Skeletal muscle satellite cell (primary cell): ENCODE results near the gene ADGRA3.

Source experiments
- H3K27me3 ChIP-seq: 2 replicates; pipeline ENCODE4 v1.7.0; 2013; ENCODE audit warnings: low read length; ENCODE audit not compliant: control insufficient read depth, insufficient read depth
- H3K36me3 ChIP-seq: 2 replicates; pipeline ENCODE4 v1.7.0; 2013; ENCODE audit warnings: mild to moderate bottlenecking, control low read depth, low read length; ENCODE audit not compliant: insufficient read depth
- H3K4me1 ChIP-seq: 2 replicates; pipeline ENCODE4 v1.7.0; 2013; ENCODE audit warnings: low read length; ENCODE audit not compliant: control insufficient read depth, insufficient read depth
- H3K4me2 ChIP-seq: 2 replicates; pipeline ENCODE4 v1.7.0; 2013; ENCODE audit warnings: mild to moderate bottlenecking, low read length
- H3K4me3 ChIP-seq: 2 replicates; pipeline ENCODE4 v1.7.0; 2013; ENCODE audit warnings: low read length
- H3K9ac ChIP-seq: 2 replicates; pipeline ENCODE4 v1.7.0; 2013; ENCODE audit warnings: mild to moderate bottlenecking, low read depth, low read length, moderate library complexity
- H3K9me3 ChIP-seq: replicated peaks from 2 replicates; pipeline ENCODE4 v1.7.0; 2013; ENCODE audit warnings: mild to moderate bottlenecking, control low read depth, low read length

The ADGRA3 gene

GRCh38 chr4:22430626-22431025 lies 85.2 kb downstream of the ADGRA3 start:
- no peak overlapping the region for H3K4me2 ChIP-seq
- no peak overlapping the region for H3K9ac ChIP-seq
- no peaks in the 10 kb centered on the region for H3K27me3 ChIP-seq
- no peak overlapping the region for H3K4me3 ChIP-seq
- no peaks in the 10 kb centered on the region for H3K36me3 ChIP-seq
- no peaks in the 10 kb centered on the region for H3K4me1 ChIP-seq
- no peaks in the 10 kb centered on the region for H3K9me3 ChIP-seq

GRCh38 chr4:22428441-22428840 lies 87.4 kb downstream of the ADGRA3 start:
- no peak overlapping the region for H3K9ac ChIP-seq
- H3K9me3 ChIP-seq, result no peaks in the 10 kb centered on the region
- H3K4me2 ChIP-seq, result no peak overlapping the region
- H3K36me3 ChIP-seq, result no peaks in the 10 kb centered on the region
- no peaks in the 10 kb centered on the region for H3K27me3 ChIP-seq
- H3K4me1 ChIP-seq, result no peaks in the 10 kb centered on the region
- no peak overlapping the region for H3K4me3 ChIP-seq

- Histone ChIP-seq H3K27me3 (no peaks in the 10 kb centered on the region), H3K4me2 (no peak overlapping the region), H3K4me1 (no peaks in the 10 kb centered on the region), H3K9ac (no peak overlapping the region), H3K9me3 (no peaks in the 10 kb centered on the region), H3K4me3 (no peak overlapping the region), H3K36me3 (no peaks in the 10 kb centered on the region)
These were observed 88.2 kb downstream of the ADGRA3 start for GRCh38 chr4:22427675-22428074.

GRCh38 chr4:22420291-22420690 lies 95.6 kb downstream of the ADGRA3 start:
- Histone ChIP-seq H3K36me3 (no peaks in the 10 kb centered on the region), H3K4me3 (no peak overlapping the region), H3K9me3 (no peaks in the 10 kb centered on the region), H3K27me3 (no peaks in the 10 kb centered on the region), H3K4me1 (no peaks in the 10 kb centered on the region), H3K4me2 (no peak overlapping the region), H3K9ac (no peak overlapping the region)

GRCh38 chr4:22417408-22417807 lies 98.5 kb downstream of the ADGRA3 start:
- no peaks in the 10 kb centered on the region for H3K36me3 ChIP-seq
- H3K4me3 ChIP-seq, result no peak overlapping the region
- H3K9me3 ChIP-seq, result no peaks in the 10 kb centered on the region
- H3K4me2 ChIP-seq, result no peak overlapping the region
- no peaks in the 10 kb centered on the region for H3K4me1 ChIP-seq
- H3K27me3 ChIP-seq, result no peaks in the 10 kb centered on the region
- no peak overlapping the region for H3K9ac ChIP-seq

GRCh38 chr4:22416403-22416802 lies 99.5 kb downstream of the ADGRA3 start:
- no peaks in the 10 kb centered on the region for H3K36me3 ChIP-seq

GRCh38 chr4:22414833-22415232 lies 101.0 kb downstream of the ADGRA3 start:
- H3K4me2 ChIP-seq, result no peak overlapping the region
- no peaks in the 10 kb centered on the region for H3K27me3 ChIP-seq
- no peaks in the 10 kb centered on the region for H3K4me1 ChIP-seq
- no peaks in the 10 kb centered on the region for H3K36me3 ChIP-seq
- H3K9me3 ChIP-seq, result no peaks in the 10 kb centered on the region
- H3K9ac ChIP-seq, result no peak overlapping the region
- no peak overlapping the region for H3K4me3 ChIP-seq

More at GRCh38 chr4:22416403-22416802, 99.5 kb downstream of the ADGRA3 start:
- H3K27me3 ChIP-seq, result no peaks in the 10 kb centered on the region
- H3K4me1 ChIP-seq, result no peaks in the 10 kb centered on the region
- H3K4me2 ChIP-seq, result no peak overlapping the region
- no peaks in the 10 kb centered on the region for H3K9me3 ChIP-seq
- no peak overlapping the region for H3K4me3 ChIP-seq
- no peak overlapping the region for H3K9ac ChIP-seq

- no peak overlapping the region for H3K4me2 ChIP-seq
These were observed 102.4 kb downstream of the ADGRA3 start for GRCh38 chr4:22413471-22413870.

GRCh38 chr4:22412013-22412412 lies 103.9 kb downstream of the ADGRA3 start:
- H3K9ac ChIP-seq, result no peak overlapping the region
- no peaks in the 10 kb centered on the region for H3K4me1 ChIP-seq
- no peaks in the 10 kb centered on the region for H3K36me3 ChIP-seq
- H3K9me3 ChIP-seq, result no peaks in the 10 kb centered on the region
- no peaks in the 10 kb centered on the region for H3K27me3 ChIP-seq
- H3K4me2 ChIP-seq, result no peak overlapping the region
- no peak overlapping the region for H3K4me3 ChIP-seq

More at GRCh38 chr4:22413471-22413870, 102.4 kb downstream of the ADGRA3 start:
- Histone ChIP-seq H3K4me3 (no peak overlapping the region), H3K36me3 (no peaks in the 10 kb centered on the region), H3K9me3 (no peaks in the 10 kb centered on the region), H3K4me1 (no peaks in the 10 kb centered on the region), H3K9ac (no peak overlapping the region), H3K27me3 (no peaks in the 10 kb centered on the region)

- H3K9me3 ChIP-seq, result no peaks in the 10 kb centered on the region
- no peaks in the 10 kb centered on the region for H3K36me3 ChIP-seq
- H3K4me3 ChIP-seq, result no peak overlapping the region
- no peak overlapping the region for H3K9ac ChIP-seq
- no peak overlapping the region for H3K4me2 ChIP-seq
- no peaks in the 10 kb centered on the region for H3K4me1 ChIP-seq
- H3K27me3 ChIP-seq, result no peaks in the 10 kb centered on the region
These were observed 105.1 kb downstream of the ADGRA3 start for GRCh38 chr4:22410645-22411247.

GRCh38 chr4:22408474-22408873 lies 107.4 kb downstream of the ADGRA3 start:
- no peak overlapping the region for H3K4me2 ChIP-seq
- H3K4me1 ChIP-seq, result no peaks in the 10 kb centered on the region
- H3K9me3 ChIP-seq, result no peaks in the 10 kb centered on the region
- no peak overlapping the region for H3K4me3 ChIP-seq
- no peaks in the 10 kb centered on the region for H3K36me3 ChIP-seq
- no peaks in the 10 kb centered on the region for H3K27me3 ChIP-seq
- H3K9ac ChIP-seq, result no peak overlapping the region

- Histone ChIP-seq H3K4me2 (no peak overlapping the region), H3K9ac (no peak overlapping the region), H3K36me3 (no peaks in the 10 kb centered on the region), H3K4me1 (no peaks in the 10 kb centered on the region), H3K4me3 (no peak overlapping the region), H3K27me3 (no peaks in the 10 kb centered on the region), H3K9me3 (no peaks in the 10 kb centered on the region)
These were observed 108.5 kb downstream of the ADGRA3 start for GRCh38 chr4:22407361-22407760.
